Ishikawa (cell line): ENCODE results near the gene WDR90.

ENCODE experiments used
- EGR1 ChIP-seq: IDR thresholded peaks from 2 replicates; pipeline ENCODE4 v1.6.1; 2012
- EP300 ChIP-seq: IDR thresholded peaks from 2 replicates; pipeline ENCODE4 v1.6.1; 2012; ENCODE audit warnings: borderline replicate concordance
- TCF12 ChIP-seq: IDR thresholded peaks from 2 replicates; pipeline ENCODE4 v1.6.1; 2012; ENCODE audit warnings: low read depth

DNA sequence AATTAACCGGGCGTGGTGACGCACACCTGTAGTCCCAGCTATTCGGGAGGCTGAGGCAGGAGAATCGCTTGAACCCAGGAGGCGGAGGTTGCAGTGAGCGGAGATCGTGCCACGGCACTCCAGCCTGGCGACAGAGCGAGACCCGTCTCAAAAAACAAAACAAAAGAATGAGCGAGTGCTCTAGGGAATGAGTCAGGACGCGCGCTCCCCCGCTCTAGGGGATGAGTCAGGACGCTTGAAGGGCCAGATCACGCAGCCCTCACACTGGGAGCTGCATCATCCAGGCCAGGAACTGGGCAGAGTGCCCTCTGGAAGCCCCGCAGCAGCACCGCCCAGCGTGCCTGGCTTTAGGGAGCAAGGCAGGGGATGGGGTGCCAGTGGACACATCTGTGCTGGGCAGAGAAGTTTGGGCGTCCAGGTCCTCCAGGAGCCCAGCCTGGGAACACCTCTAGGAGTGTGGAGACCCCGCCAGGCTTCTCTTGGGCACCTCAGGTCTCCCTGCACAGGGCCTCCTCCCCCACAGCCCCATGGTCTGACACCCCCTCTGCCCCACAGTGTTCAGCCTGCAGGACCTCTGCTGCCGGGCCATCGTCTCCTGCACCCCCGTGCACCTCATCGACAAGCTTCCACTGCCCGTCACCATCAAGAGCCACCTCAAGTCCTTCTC lies 22.2 kb upstream of the WDR90 start:
- no peak for TF ChIP-seq EGR1
- peak; percentile 30; the same call in 1 of the 2 replicates for TF ChIP-seq EP300
- peak; percentile 21; the same call in 1 of the 2 replicates for TF ChIP-seq TCF12
